Measurements from ENCODE around the gene G6PC1. TPM values are rescaled to one million over a fixed set of nuclear protein-coding genes. Genes with fewer than 3 reads are reported as not detected.
"Not testable (repeated sequence)": the region's sequence is repeated elsewhere in the genome, so short reads cannot be mapped to it uniquely, and the experiment has no call there.

The G6PC1 gene
- total and polyA plus RNA-seq, 3 experiments from 2014 or later: not detected

DNA sequence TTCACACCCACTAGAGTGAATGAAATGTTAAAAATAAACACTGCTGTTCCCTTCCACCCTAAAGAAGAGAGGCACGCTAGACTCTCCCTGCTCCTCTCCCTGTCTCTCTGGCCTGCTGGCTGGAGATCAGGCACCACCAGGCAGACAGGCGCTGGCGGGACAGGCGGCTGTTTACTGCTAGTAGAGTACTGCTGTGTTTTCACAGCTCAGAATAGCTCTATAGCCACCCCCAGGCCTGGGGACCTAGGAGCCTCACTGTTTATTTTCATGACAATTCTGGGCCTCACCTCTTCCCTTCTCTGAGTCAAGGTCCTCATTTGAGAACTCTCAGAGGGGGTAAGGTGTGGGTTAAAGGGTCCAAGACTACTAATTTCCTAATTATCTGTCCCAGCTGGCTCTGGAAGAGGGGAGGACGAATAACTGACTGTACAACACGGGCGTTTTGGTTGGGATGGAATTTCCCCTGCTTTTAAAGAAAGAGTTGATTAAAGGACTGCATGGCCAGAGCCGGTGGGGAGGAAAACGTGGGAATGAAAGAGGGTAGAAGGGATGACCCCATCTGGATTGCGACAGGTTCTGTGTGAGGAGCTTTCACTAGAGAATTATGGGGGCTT lies 9.0 kb upstream of the G6PC1 start:
- Histone ChIP-seq H3K4me1 (ENCODE audit: insufficient read depth, low read length) (no peaks in the 10 kb centered on the region), H3K9me3 (ENCODE audit: low read length) (no peaks in the 10 kb centered on the region), H3K36me3 (ENCODE audit: insufficient read depth, low read length) (no peaks in the 10 kb centered on the region), H3K27me3 (ENCODE audit: insufficient read depth, low read length, poor library complexity, severe bottlenecking) (no peaks in the 10 kb centered on the region), H3K4me3 (ENCODE audit: low read length) (no peak overlapping the region), H3K27ac (ENCODE audit: low read depth, low read length) (no peak overlapping the region)
- Mint-ChIP-seq H3K4me1 (no peaks in the 10 kb centered on the region), H3K27me3 (peaks cover 9 to 21% of the 10 kb centered on the region in 2 donors), H3K36me3 (no peaks in the 10 kb centered on the region), H3K4me3 (no peak overlapping the region), H3K9me3 (no peaks in the 10 kb centered on the region), H3K27ac (peak overlapping the region in 5 of 8 donors; percentile 3 to 64 (median 42))
- ChIA-PET POLR2A (no interaction called here), CTCF (no interaction called here)
- no peak for DNase-seq

GRCh38 chr17:42893359-42893758 lies 7.2 kb upstream of the G6PC1 start:
- no peak overlapping the region for H3K27ac Mint-ChIP-seq
- no peaks in the 10 kb centered on the region for H3K9me3 ChIP-seq (ENCODE audit: low read length)
- POLR2A ChIA-PET: no interaction called here
- H3K9me3 Mint-ChIP-seq: no peaks in the 10 kb centered on the region
- H3K36me3 ChIP-seq (ENCODE audit: insufficient read depth, low read length): no peaks in the 10 kb centered on the region
- H3K4me1 ChIP-seq (ENCODE audit: insufficient read depth, low read length): no peaks in the 10 kb centered on the region
- H3K27me3 Mint-ChIP-seq: peaks cover 13 to 28% of the 10 kb centered on the region in 2 donors
- no peak overlapping the region for H3K27ac ChIP-seq (ENCODE audit: low read depth, low read length)
- no peak for DNase-seq
- H3K27me3 ChIP-seq (ENCODE audit: insufficient read depth, low read length, poor library complexity, severe bottlenecking): peaks cover 1% of the 10 kb centered on the region
- H3K4me3 ChIP-seq (ENCODE audit: low read length): no peak overlapping the region
- H3K4me1 Mint-ChIP-seq: no peaks in the 10 kb centered on the region
- CTCF ChIA-PET: no interaction called here
- no peaks in the 10 kb centered on the region for H3K36me3 Mint-ChIP-seq
- no peak overlapping the region for H3K4me3 Mint-ChIP-seq

DNA sequence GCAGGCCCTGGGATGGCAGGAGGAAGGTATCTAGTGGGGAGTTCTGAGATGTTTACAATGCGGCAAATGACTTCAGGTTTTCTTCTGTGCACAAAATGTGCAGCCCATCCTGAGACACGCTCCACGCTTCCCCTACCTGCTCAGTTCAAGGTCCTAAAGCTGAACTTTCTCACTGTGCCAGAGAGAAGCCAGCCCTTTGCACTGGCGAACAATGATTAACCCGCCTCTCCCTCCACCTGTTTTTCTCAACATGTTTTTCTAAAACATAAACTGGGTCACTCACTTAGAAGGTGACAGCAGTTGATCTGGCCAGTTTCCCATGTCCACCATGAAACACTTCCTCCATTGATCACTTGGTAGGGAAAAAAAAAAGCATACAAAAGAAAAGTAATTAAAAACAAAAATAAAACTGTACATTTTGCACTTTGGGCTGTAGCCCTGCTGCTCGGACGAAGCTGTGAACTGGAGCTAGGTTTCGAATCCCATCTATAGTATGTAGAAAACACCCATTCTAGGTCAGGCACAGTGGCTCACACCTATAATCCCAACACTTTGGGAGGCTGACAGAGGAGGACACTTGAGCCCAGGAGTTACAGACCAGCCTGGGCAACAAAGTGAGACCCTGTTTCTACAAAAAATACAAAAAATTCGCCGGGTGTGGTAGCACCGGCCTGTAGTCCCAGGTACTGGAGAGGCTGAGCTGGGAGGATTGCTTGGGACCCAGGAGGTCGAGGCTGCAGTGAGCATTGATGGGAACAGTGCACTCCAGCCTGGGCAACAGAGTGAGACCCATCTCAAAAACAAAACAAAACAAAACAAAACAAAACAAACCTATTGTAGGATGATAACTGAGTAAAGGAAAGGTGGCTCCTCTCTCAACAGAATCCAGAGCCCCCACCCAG lies 6.1 kb upstream of the G6PC1 start:
- no peak overlapping the region for H3K27ac Mint-ChIP-seq
- Histone ChIP-seq H3K36me3 (ENCODE audit: insufficient read depth, low read length) (no peaks in the 10 kb centered on the region), H3K27ac (ENCODE audit: low read depth, low read length) (no peak overlapping the region), H3K9me3 (ENCODE audit: low read length) (no peaks in the 10 kb centered on the region), H3K4me3 (ENCODE audit: low read length) (no peak overlapping the region), H3K4me1 (ENCODE audit: insufficient read depth, low read length) (no peaks in the 10 kb centered on the region), H3K27me3 (ENCODE audit: insufficient read depth, low read length, poor library complexity, severe bottlenecking) (peaks cover 4% of the 10 kb centered on the region)
- POLR2A ChIA-PET: no interaction called here
- DNase-seq: no peak
- H3K4me1 Mint-ChIP-seq: no peaks in the 10 kb centered on the region
- no peaks in the 10 kb centered on the region for H3K36me3 Mint-ChIP-seq
- H3K27me3 Mint-ChIP-seq: peaks cover 16 to 35% of the 10 kb centered on the region in 2 donors
- H3K9me3 Mint-ChIP-seq: no peaks in the 10 kb centered on the region
- CTCF ChIA-PET: interaction anchor here (0.6 kb wide), 1 partner anchor 549 kb away, joined by 4 read pairs; no protein-coding TSS in a partner anchor
- no peak overlapping the region for H3K4me3 Mint-ChIP-seq

DNA sequence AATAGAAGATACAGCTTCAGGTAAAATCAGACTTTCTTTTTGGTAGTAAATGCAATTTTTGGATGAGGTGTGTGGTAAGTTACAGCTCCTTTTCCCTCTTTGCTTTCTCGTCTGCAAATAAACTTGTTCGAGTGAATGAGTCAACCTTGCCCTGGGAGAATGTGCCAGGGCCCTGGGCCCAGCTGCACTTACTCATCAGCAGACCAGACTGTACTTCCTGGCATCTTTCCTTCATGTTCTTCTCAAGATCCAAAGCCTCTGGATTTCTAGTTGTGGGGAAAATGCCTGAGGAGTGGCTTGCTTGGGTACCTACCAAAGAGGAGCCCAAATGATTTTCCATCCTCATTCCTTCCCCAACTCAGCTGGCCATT lies 5.4 kb upstream of the G6PC1 start:
- no peak overlapping the region for H3K4me3 ChIP-seq (ENCODE audit: low read length)
- Mint-ChIP-seq H3K9me3 (no peaks in the 10 kb centered on the region), H3K4me1 (no peaks in the 10 kb centered on the region), H3K27me3 (peaks cover 17 to 38% of the 10 kb centered on the region in 2 donors), H3K27ac (no peak overlapping the region), H3K36me3 (no peaks in the 10 kb centered on the region), H3K4me3 (no peak overlapping the region)
- no peaks in the 10 kb centered on the region for H3K36me3 ChIP-seq (ENCODE audit: insufficient read depth, low read length)
- ChIA-PET POLR2A (interaction anchor here (0.6 kb wide), 1 partner anchor 18 kb away, joined by 3 read pairs; no protein-coding TSS in a partner anchor), CTCF (interaction anchor here (0.6 kb wide), 1 partner anchor 548 kb away, joined by 4 read pairs; no protein-coding TSS in a partner anchor)
- no peak for DNase-seq
- H3K9me3 ChIP-seq (ENCODE audit: low read length): no peaks in the 10 kb centered on the region
- peaks cover 4% of the 10 kb centered on the region for H3K27me3 ChIP-seq (ENCODE audit: insufficient read depth, low read length, poor library complexity, severe bottlenecking)
- no peak overlapping the region for H3K27ac ChIP-seq (ENCODE audit: low read depth, low read length)
- H3K4me1 ChIP-seq (ENCODE audit: insufficient read depth, low read length): no peaks in the 10 kb centered on the region

GRCh38 chr17:42898147-42898811 lies 2.3 kb upstream of the G6PC1 start:
- Mint-ChIP-seq H3K4me1 (no peaks in the 10 kb centered on the region), H3K9me3 (no peaks in the 10 kb centered on the region), H3K27ac (peak overlapping the region in 1 of 8 donors; percentile 25), H3K4me3 (no peak overlapping the region), H3K27me3 (peaks cover 29 to 52% of the 10 kb centered on the region in 2 donors), H3K36me3 (no peaks in the 10 kb centered on the region)
- ChIA-PET POLR2A (no interaction called here), CTCF (no interaction called here)
- H3K4me3 ChIP-seq (ENCODE audit: low read length): no peak overlapping the region
- H3K27ac ChIP-seq (ENCODE audit: low read depth, low read length): no peak overlapping the region
- DNase-seq: no peak
- no peaks in the 10 kb centered on the region for H3K9me3 ChIP-seq (ENCODE audit: low read length)
- no peaks in the 10 kb centered on the region for H3K36me3 ChIP-seq (ENCODE audit: insufficient read depth, low read length)
- H3K4me1 ChIP-seq (ENCODE audit: insufficient read depth, low read length): no peaks in the 10 kb centered on the region
- H3K27me3 ChIP-seq (ENCODE audit: insufficient read depth, low read length, poor library complexity, severe bottlenecking): peaks cover 4% of the 10 kb centered on the region

- H3K27ac ChIP-seq (ENCODE audit: low read depth, low read length); H3K4me1 ChIP-seq (ENCODE audit: insufficient read depth, low read length); DNase-seq; H3K9me3 Mint-ChIP-seq; H3K36me3 ChIP-seq (ENCODE audit: insufficient read depth, low read length); H3K9me3 ChIP-seq (ENCODE audit: low read length); H3K36me3 Mint-ChIP-seq; H3K27ac Mint-ChIP-seq; POLR2A ChIA-PET; H3K4me3 Mint-ChIP-seq; CTCF ChIA-PET; H3K4me3 ChIP-seq (ENCODE audit: low read length); H3K27me3 ChIP-seq (ENCODE audit: insufficient read depth, low read length, poor library complexity, severe bottlenecking); H3K4me1 Mint-ChIP-seq: not testable (repeated sequence)
- peaks cover 29 to 50% of the 10 kb centered on the region in 2 donors for H3K27me3 Mint-ChIP-seq
Measured at GRCh38 chr17:42899981-42900380, 618 bp upstream of the G6PC1 start.

GRCh38 chr17:42901535-42902229 lies 1.1 kb downstream of the G6PC1 start:
- no peaks in the 10 kb centered on the region for H3K4me1 Mint-ChIP-seq
- peaks cover 4% of the 10 kb centered on the region for H3K27me3 ChIP-seq (ENCODE audit: insufficient read depth, low read length, poor library complexity, severe bottlenecking)
- H3K9me3 Mint-ChIP-seq: no peaks in the 10 kb centered on the region
- no peaks in the 10 kb centered on the region for H3K36me3 ChIP-seq (ENCODE audit: insufficient read depth, low read length)
- H3K4me1 ChIP-seq (ENCODE audit: insufficient read depth, low read length): no peaks in the 10 kb centered on the region
- no peaks in the 10 kb centered on the region for H3K9me3 ChIP-seq (ENCODE audit: low read length)
- no peak overlapping the region for H3K27ac Mint-ChIP-seq
- no peak overlapping the region for H3K27ac ChIP-seq (ENCODE audit: low read depth, low read length)
- H3K27me3 Mint-ChIP-seq: peaks cover 21 to 47% of the 10 kb centered on the region in 2 donors
- ChIA-PET CTCF (no interaction called here), POLR2A (no interaction called here)
- H3K4me3 Mint-ChIP-seq: no peak overlapping the region
- no peak overlapping the region for H3K4me3 ChIP-seq (ENCODE audit: low read length)
- H3K36me3 Mint-ChIP-seq: no peaks in the 10 kb centered on the region
- DNase-seq: no peak

GRCh38 chr17:42904110-42904469 lies 3.5 kb downstream of the G6PC1 start:
- CTCF ChIA-PET: no interaction called here
- no peak overlapping the region for H3K4me3 Mint-ChIP-seq
- Histone ChIP-seq H3K27ac (ENCODE audit: low read depth, low read length) (no peak overlapping the region), H3K9me3 (ENCODE audit: low read length) (no peaks in the 10 kb centered on the region), H3K36me3 (ENCODE audit: insufficient read depth, low read length) (no peaks in the 10 kb centered on the region), H3K4me3 (ENCODE audit: low read length) (no peak overlapping the region), H3K27me3 (ENCODE audit: insufficient read depth, low read length, poor library complexity, severe bottlenecking) (no peaks in the 10 kb centered on the region), H3K4me1 (ENCODE audit: insufficient read depth, low read length) (no peaks in the 10 kb centered on the region)
- no peaks in the 10 kb centered on the region for H3K36me3 Mint-ChIP-seq
- POLR2A ChIA-PET: no interaction called here
- no peak for DNase-seq
- H3K27ac Mint-ChIP-seq: no peak overlapping the region
- H3K9me3 Mint-ChIP-seq: no peaks in the 10 kb centered on the region
- no peaks in the 10 kb centered on the region for H3K4me1 Mint-ChIP-seq
- peaks cover 17 to 37% of the 10 kb centered on the region in 2 donors for H3K27me3 Mint-ChIP-seq

Measured in CD8-positive, alpha-beta memory T cell (primary cell).